Liver (tissue), 9 donors: ENCODE results near the gene ABCC8. TPM values are rescaled to one million over a fixed set of nuclear protein-coding genes. Genes with fewer than 3 reads are reported as not detected.

Experiments used
- DNase-seq: peaks from one replicate; pipeline ENCODE4 v3.0.0-alpha.2; 2017; ENCODE audit warnings: low spot score
- H3K27ac ChIP-seq, 2 donors: one replicate each; pipeline ENCODE4 v1.7.0; 2013; ENCODE audit warnings: inconsistent platforms in 2 of 2, low read length in 2 of 2, control low read depth in 1 of 2, low read depth in 1 of 2, mild to moderate bottlenecking in 1 of 2
- H3K27me3 ChIP-seq, 4 donors: one replicate each; pipeline versions ENCODE4 v1.6.1 to v1.7.0; 2013; ENCODE audit warnings: low read length in 3 of 4, inconsistent platforms in 1 of 4, mild to moderate bottlenecking in 1 of 4, moderate library complexity in 1 of 4; ENCODE audit not compliant: control insufficient read depth in 4 of 4, insufficient read depth in 4 of 4
- H3K36me3 ChIP-seq, 4 donors: one replicate each; pipeline versions ENCODE4 v1.6.1 to v1.7.0; 2013; ENCODE audit warnings: low read length in 3 of 4, mild to moderate bottlenecking in 3 of 4, low read depth in 1 of 4, moderate library complexity in 1 of 4; ENCODE audit not compliant: control insufficient read depth in 4 of 4, insufficient read depth in 3 of 4
- H3K4me1 ChIP-seq, 4 donors: one replicate each; pipeline versions ENCODE4 v1.6.1 to v1.7.0; 2013; ENCODE audit warnings: low read length in 3 of 4, mild to moderate bottlenecking in 3 of 4, moderate library complexity in 1 of 4; ENCODE audit not compliant: control insufficient read depth in 4 of 4, insufficient read depth in 4 of 4
- H3K4me3 ChIP-seq, 3 donors: one replicate each; pipeline versions ENCODE4 v1.6.1 to v1.7.0; 2013; ENCODE audit warnings: low read length in 3 of 3, control low read depth in 1 of 3, low read depth in 1 of 3, mild to moderate bottlenecking in 1 of 3
- H3K9ac ChIP-seq, 2 donors: one replicate each; pipeline ENCODE4 v1.7.0; 2013; ENCODE audit warnings: low read length in 2 of 2, mild to moderate bottlenecking in 2 of 2, moderate library complexity in 2 of 2, control low read depth in 1 of 2, low read depth in 1 of 2
- H3K9me3 ChIP-seq, 4 donors: one replicate each; pipeline versions ENCODE4 v1.6.1 to v1.7.0; 2013; ENCODE audit warnings: low read length in 3 of 4; ENCODE audit not compliant: control insufficient read depth in 4 of 4
- EGR1 ChIP-seq, 2 donors: IDR thresholded peaks; 2 replicates each; pipeline ENCODE4 v1.6.1; 2016 to 2018; ENCODE audit warnings: antibody characterized with exemption in 2 of 2, low read depth in 2 of 2
- FOXA1 ChIP-seq: IDR thresholded peaks from 2 replicates; pipeline ENCODE4 v1.6.1; 2016; ENCODE audit warnings: antibody characterized with exemption
- FOXA2 ChIP-seq: IDR thresholded peaks from 2 replicates; pipeline ENCODE4 v1.6.1; 2016; ENCODE audit warnings: antibody characterized with exemption
- GABPA ChIP-seq, 2 donors: IDR thresholded peaks in 1 of 2; conservative IDR thresholded peaks in 1 of 2; 2 replicates each; pipeline ENCODE4 v1.6.1; 2016; ENCODE audit warnings: antibody characterized with exemption in 2 of 2, mild to moderate bottlenecking in 1 of 2, moderate library complexity in 1 of 2
- HNF4A ChIP-seq, 2 donors: conservative IDR thresholded peaks; 2 replicates each; pipeline ENCODE4 v1.6.1; 2016; ENCODE audit warnings: antibody characterized with exemption in 2 of 2, mild to moderate bottlenecking in 2 of 2
- HNF4G ChIP-seq: IDR thresholded peaks from 2 replicates; pipeline ENCODE4 v1.6.1; 2016; ENCODE audit warnings: antibody characterized with exemption
- JUND ChIP-seq, 2 donors: IDR thresholded peaks; 2 replicates each; pipeline ENCODE4 v1.6.1; 2016; ENCODE audit warnings: antibody characterized with exemption in 2 of 2
- NR2F2 ChIP-seq: IDR thresholded peaks from 2 replicates; pipeline ENCODE4 v1.6.1; 2016; ENCODE audit warnings: antibody characterized with exemption
- RAD21 ChIP-seq, 2 donors: IDR thresholded peaks; 2 replicates each; pipeline ENCODE4 v1.6.1; 2016; ENCODE audit warnings: antibody characterized with exemption in 2 of 2, mild to moderate bottlenecking in 2 of 2
- SP1 ChIP-seq: IDR thresholded peaks from 2 replicates; pipeline ENCODE4 v1.6.1; 2018; ENCODE audit warnings: antibody characterized with exemption, mild to moderate bottlenecking
- YY1 ChIP-seq: IDR thresholded peaks from 2 replicates; pipeline ENCODE4 v1.6.1; 2016; ENCODE audit warnings: antibody characterized with exemption, mild to moderate bottlenecking
- WGBS: extraction: QIAGEN DNeasy Blood & Tissue Kit; methylation state at CpG from one replicate; pipeline ENCODE4 v1.1.7; 2013; 5-methylcytosine and 5-hydroxymethylcytosine counted together
- polyA plus RNA-seq, 2 donors: library from polyadenylated mRNA; stranded (reverse) in 1 of 2; unstranded in 1 of 2; fragments of 200-250 nt in 1 of 2; fragments of >200 nt in 1 of 2; fragmentation: Nextera tagmentation in 1 of 2; extraction: Ambion mirVana in 1 of 2; gene quantifications; one replicate each; pipeline versions ENCODE4 v1.2.1 to v1.2.3, GENCODE V29; 2013 to 2015
- total RNA-seq, 2 donors: library from RNA; depleted of rRNA; stranded (reverse); fragments of >200 nt; gene quantifications; one replicate each; pipeline ENCODE4 v1.2.3, GENCODE V29; 2014
- TF ChIP-seq, protein P1 (sequence below): IDR thresholded peaks from 2 replicates; pipeline ENCODE4 v1.6.1; 2016; ENCODE audit warnings: antibody characterized with exemption
- TF ChIP-seq, protein P2 (sequence below): fragments of 150-350 bp; IDR thresholded peaks from 2 replicates; pipeline ENCODE4 v1.5.1; 2017; ENCODE audit warnings: improper control_type of control experiment, low read depth, low read length; ENCODE audit not compliant: missing input control
- TF ChIP-seq, protein P3 (sequence below): IDR thresholded peaks from 2 replicates; pipeline ENCODE4 v1.6.1; 2016; ENCODE audit warnings: antibody characterized with exemption
- TF ChIP-seq, protein P4 (sequence below): IDR thresholded peaks from 2 replicates; pipeline ENCODE4 v1.6.1; 2016; ENCODE audit warnings: antibody characterized with exemption
- TF ChIP-seq, protein P5 (sequence below): IDR thresholded peaks from 2 replicates; pipeline ENCODE4 v1.6.1; 2016; ENCODE audit warnings: antibody characterized with exemption, mild to moderate bottlenecking
- donor health status: healthy.
- donor health status: healthy.
- donor health status: healthy.
- donor health status: healthy.
- donor health status: healthy.

ABCC8 gene
- total and polyA plus RNA-seq, 4 donors: 0.16 to 0.25 TPM; not detected in 2

DNA sequence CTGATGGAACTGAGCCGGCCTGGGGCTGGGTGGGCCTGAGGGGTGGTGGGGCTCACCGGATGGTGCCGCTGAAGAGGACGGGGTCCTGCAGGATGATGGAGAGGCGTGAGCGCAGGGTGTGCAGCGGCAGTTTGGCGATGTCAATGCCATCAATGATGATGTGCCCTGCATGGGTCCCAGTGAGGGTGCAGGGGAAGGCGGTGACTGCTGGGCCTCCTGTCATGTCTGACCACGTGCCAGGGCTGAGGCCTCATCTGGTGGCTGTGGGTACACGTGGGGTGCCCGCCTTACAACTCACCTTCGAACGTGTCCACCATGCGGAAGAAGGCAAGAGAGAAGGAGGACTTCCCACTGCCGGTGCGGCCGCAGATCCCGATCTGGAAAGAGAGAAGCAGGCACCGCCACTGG, 81.1 kb downstream of the ABCC8 start (continued):
- TF ChIP-seq, protein P1, sequence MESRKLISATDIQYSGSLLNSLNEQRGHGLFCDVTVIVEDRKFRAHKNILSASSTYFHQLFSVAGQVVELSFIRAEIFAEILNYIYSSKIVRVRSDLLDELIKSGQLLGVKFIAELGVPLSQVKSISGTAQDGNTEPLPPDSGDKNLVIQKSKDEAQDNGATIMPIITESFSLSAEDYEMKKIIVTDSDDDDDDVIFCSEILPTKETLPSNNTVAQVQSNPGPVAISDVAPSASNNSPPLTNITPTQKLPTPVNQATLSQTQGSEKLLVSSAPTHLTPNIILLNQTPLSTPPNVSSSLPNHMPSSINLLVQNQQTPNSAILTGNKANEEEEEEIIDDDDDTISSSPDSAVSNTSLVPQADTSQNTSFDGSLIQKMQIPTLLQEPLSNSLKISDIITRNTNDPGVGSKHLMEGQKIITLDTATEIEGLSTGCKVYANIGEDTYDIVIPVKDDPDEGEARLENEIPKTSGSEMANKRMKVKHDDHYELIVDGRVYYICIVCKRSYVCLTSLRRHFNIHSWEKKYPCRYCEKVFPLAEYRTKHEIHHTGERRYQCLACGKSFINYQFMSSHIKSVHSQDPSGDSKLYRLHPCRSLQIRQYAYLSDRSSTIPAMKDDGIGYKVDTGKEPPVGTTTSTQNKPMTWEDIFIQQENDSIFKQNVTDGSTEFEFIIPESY: no peak
- TF ChIP-seq JUND (IDR thresholded peaks at IDR 0.05) (no peak), NR2F2 (no peak), FOXA1 (no peak), EGR1 (IDR thresholded peaks at IDR 0.05; ENCODE audit: low read depth in 2 of 2) (no peak), HNF4A (conservative IDR thresholded peaks at IDR 0.05) (no peak)

DNA sequence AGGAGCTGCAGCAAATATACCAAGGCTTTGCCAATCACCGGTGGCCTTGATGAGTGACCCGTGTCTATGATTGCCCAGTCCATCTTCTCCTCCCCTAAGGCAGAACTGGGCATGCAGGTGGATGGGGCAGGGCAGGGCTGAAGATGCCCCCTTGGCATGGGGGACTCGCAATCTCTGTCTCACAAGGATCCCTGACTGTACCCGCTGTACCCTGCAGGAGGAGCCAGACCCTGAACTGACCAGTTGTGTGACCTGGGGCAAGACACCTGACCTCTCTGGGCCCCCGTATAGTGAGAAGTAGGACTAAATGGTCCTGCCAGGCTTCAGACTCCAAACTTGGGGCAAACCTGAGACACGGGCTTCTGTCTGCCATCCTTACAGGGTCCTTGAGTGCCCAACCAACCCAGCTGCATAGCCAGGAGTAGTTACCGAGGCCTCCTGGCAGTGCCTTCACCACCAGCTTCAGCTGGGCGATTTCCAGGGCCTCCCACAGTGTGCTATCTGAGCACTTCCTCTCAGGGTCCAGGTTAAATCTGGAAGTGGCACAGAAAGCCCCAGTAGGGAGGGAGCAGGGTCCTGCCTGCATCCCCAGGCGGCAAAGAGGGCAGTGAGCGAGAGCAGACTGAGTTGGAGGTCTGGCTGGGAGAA, 81.8 kb downstream of the ABCC8 start:
- no peaks in the 10 kb centered on the region for H3K4me1 ChIP-seq
- H3K4me3 ChIP-seq: no peak overlapping the region
- no peaks in the 10 kb centered on the region for H3K27me3 ChIP-seq
- no peaks in the 10 kb centered on the region for H3K36me3 ChIP-seq
- no peak for DNase-seq
- no peak for TF ChIP-seq HNF4A (conservative IDR thresholded peaks at IDR 0.05)
- TF ChIP-seq RAD21 (IDR thresholded peaks at IDR 0.05): no peak
- no peak for TF ChIP-seq JUND (IDR thresholded peaks at IDR 0.05)
- TF ChIP-seq, protein P2, sequence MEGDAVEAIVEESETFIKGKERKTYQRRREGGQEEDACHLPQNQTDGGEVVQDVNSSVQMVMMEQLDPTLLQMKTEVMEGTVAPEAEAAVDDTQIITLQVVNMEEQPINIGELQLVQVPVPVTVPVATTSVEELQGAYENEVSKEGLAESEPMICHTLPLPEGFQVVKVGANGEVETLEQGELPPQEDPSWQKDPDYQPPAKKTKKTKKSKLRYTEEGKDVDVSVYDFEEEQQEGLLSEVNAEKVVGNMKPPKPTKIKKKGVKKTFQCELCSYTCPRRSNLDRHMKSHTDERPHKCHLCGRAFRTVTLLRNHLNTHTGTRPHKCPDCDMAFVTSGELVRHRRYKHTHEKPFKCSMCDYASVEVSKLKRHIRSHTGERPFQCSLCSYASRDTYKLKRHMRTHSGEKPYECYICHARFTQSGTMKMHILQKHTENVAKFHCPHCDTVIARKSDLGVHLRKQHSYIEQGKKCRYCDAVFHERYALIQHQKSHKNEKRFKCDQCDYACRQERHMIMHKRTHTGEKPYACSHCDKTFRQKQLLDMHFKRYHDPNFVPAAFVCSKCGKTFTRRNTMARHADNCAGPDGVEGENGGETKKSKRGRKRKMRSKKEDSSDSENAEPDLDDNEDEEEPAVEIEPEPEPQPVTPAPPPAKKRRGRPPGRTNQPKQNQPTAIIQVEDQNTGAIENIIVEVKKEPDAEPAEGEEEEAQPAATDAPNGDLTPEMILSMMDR: no peak
- TF ChIP-seq HNF4G: no peak
- no peak for TF ChIP-seq SP1
- no peak for TF ChIP-seq FOXA1
- no peak for TF ChIP-seq FOXA2
- TF ChIP-seq, protein P3, sequence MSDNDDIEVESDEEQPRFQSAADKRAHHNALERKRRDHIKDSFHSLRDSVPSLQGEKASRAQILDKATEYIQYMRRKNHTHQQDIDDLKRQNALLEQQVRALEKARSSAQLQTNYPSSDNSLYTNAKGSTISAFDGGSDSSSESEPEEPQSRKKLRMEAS: no peak
- TF ChIP-seq, protein P4, sequence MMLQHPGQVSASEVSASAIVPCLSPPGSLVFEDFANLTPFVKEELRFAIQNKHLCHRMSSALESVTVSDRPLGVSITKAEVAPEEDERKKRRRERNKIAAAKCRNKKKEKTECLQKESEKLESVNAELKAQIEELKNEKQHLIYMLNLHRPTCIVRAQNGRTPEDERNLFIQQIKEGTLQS: no peak
- no peak for TF ChIP-seq NR2F2
- TF ChIP-seq YY1: no peak
- no peak for TF ChIP-seq GABPA (IDR thresholded peaks at IDR 0.05 in 1 of 2, conservative IDR thresholded peaks at IDR 0.05 in 1 of 2)
- no peak overlapping the region for H3K9ac ChIP-seq
- H3K9me3 ChIP-seq: no peaks in the 10 kb centered on the region
- 92% methylated on average over 10 of the region's 10 CpGs for WGBS
- no peak overlapping the region for H3K27ac ChIP-seq

DNA sequence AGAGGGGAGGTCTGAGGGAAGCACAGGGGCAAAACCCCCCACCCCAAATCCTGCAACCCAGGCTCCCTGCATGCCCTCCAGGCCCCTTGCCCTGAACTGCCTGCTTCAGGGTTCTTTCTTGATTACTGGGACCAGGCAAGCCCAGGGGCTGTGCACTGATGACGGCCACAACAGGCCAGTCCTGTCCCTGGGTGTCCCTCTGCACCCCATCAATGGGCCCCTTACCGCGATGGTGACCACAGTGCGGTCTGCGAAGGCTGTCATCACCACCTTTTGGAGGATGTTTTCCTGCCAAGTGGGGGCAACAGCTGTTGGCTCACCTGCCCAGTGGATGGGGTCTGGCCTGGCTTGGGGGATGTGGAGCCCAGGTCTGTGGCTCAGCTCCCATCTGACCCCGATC, 83.2 kb downstream of the ABCC8 start:
- WGBS: 91% methylated on average over 6 of the region's 6 CpGs
- DNase-seq: no peak
- no peak overlapping the region for H3K4me3 ChIP-seq
- H3K9ac ChIP-seq: no peak overlapping the region
- H3K27ac ChIP-seq: no peak overlapping the region
- H3K9me3 ChIP-seq: no peaks in the 10 kb centered on the region
- peaks cover 0 to 3% (median under 1%) of the 10 kb centered on the region in 4 donors for H3K4me1 ChIP-seq
- no peaks in the 10 kb centered on the region for H3K36me3 ChIP-seq
- no peaks in the 10 kb centered on the region for H3K27me3 ChIP-seq
- TF ChIP-seq GABPA (IDR thresholded peaks at IDR 0.05 in 1 of 2, conservative IDR thresholded peaks at IDR 0.05 in 1 of 2): no peak
- no peak for TF ChIP-seq RAD21 (IDR thresholded peaks at IDR 0.05)
- TF ChIP-seq FOXA1: no peak
- TF ChIP-seq, protein P4: no peak
- TF ChIP-seq, protein P3: no peak
- TF ChIP-seq HNF4A (conservative IDR thresholded peaks at IDR 0.05): no peak
- TF ChIP-seq, protein P5, sequence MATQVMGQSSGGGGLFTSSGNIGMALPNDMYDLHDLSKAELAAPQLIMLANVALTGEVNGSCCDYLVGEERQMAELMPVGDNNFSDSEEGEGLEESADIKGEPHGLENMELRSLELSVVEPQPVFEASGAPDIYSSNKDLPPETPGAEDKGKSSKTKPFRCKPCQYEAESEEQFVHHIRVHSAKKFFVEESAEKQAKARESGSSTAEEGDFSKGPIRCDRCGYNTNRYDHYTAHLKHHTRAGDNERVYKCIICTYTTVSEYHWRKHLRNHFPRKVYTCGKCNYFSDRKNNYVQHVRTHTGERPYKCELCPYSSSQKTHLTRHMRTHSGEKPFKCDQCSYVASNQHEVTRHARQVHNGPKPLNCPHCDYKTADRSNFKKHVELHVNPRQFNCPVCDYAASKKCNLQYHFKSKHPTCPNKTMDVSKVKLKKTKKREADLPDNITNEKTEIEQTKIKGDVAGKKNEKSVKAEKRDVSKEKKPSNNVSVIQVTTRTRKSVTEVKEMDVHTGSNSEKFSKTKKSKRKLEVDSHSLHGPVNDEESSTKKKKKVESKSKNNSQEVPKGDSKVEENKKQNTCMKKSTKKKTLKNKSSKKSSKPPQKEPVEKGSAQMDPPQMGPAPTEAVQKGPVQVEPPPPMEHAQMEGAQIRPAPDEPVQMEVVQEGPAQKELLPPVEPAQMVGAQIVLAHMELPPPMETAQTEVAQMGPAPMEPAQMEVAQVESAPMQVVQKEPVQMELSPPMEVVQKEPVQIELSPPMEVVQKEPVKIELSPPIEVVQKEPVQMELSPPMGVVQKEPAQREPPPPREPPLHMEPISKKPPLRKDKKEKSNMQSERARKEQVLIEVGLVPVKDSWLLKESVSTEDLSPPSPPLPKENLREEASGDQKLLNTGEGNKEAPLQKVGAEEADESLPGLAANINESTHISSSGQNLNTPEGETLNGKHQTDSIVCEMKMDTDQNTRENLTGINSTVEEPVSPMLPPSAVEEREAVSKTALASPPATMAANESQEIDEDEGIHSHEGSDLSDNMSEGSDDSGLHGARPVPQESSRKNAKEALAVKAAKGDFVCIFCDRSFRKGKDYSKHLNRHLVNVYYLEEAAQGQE: no peak
- TF ChIP-seq NR2F2: no peak
- TF ChIP-seq, protein P2: no peak
- TF ChIP-seq JUND (IDR thresholded peaks at IDR 0.05): no peak
- TF ChIP-seq FOXA2: no peak
